A673 (cell line): ENCODE results near the gene PNISR.

Experiments
- CTCF ChIP-seq: fragments of 300-800, 200-600 bp; sonication (generic); conservative IDR thresholded peaks from 2 replicates; pipeline ENCODE4 v1.5.1; 2017; ENCODE audit warnings: low read depth, mild to moderate bottlenecking, antibody characterized with exemption, low read length, moderate library complexity, mixed read lengths
- EZH2 ChIP-seq: fragments of 200-600 bp; sonication (generic); IDR thresholded peaks from 2 replicates; pipeline ENCODE4 v1.6.1; 2017; ENCODE audit warnings: borderline replicate concordance, low read depth, mild to moderate bottlenecking, mixed read lengths, antibody characterized with exemption, low read length; ENCODE audit not compliant: poor library complexity, severe bottlenecking

DNA sequence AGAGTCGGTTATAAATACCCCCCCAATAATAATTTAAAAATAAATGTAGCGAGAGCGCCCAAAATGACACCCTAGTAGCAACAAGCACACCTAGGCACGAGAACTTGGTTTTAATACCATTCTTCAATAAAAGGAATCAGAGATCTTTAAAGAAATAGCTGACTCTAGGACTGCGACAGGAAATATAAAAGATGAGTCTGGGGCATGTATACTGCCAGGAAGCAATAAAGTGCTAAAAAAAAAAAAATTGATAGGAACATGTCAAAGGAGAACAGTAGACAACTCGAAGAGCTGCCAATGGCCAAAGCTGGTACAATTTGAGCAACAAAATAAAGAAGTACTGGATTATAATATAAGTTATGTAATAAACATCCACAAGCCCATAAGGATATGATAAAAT, 2.2 kb downstream of the PNISR start:
- TF ChIP-seq CTCF (no peak), EZH2 (no peak)
